Gastroesophageal sphincter (tissue), 3 donors: ENCODE results near the gene NDUFA9.

Experiments used
- POLR2A ChIP-seq, 2 donors: fragments of 450-650 bp; IDR thresholded peaks; one replicate each; pipeline ENCODE4 v1.6.1; 2017; ENCODE audit warnings: antibody characterized with exemption in 2 of 2, mild to moderate bottlenecking in 2 of 2, moderate library complexity in 1 of 2
- TF ChIP-seq, protein P1 (sequence below), 4 experiments: fragments of 200-600 bp in 2 of 4; fragments of 450-650 bp in 2 of 4; sonication (generic) in 1 of 4; IDR thresholded peaks; one replicate each; pipeline ENCODE4 v1.5.1; 2017 to 2019; ENCODE audit warnings: antibody characterized with exemption in 4 of 4, mild to moderate bottlenecking in 2 of 4, moderate library complexity in 2 of 4

DNA sequence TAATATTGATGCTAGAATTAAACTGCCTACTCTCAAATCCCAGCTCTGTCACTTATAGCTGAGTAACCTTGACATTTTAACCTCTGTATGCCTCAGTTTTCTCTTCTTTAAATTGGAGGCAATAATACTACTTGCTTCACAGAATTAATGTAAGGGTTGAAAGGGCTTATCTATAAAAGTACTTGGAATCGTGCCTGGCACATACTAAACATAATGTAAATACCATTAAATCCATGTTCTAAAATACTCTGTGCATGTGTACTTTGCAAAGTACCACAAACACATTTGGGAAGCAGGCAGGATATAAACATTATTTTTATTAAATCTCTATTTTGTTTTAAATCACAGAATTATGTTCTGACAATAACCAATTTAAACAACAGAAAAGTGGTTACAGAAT, 45.0 kb upstream of the NDUFA9 start:
- TF ChIP-seq, protein P1, sequence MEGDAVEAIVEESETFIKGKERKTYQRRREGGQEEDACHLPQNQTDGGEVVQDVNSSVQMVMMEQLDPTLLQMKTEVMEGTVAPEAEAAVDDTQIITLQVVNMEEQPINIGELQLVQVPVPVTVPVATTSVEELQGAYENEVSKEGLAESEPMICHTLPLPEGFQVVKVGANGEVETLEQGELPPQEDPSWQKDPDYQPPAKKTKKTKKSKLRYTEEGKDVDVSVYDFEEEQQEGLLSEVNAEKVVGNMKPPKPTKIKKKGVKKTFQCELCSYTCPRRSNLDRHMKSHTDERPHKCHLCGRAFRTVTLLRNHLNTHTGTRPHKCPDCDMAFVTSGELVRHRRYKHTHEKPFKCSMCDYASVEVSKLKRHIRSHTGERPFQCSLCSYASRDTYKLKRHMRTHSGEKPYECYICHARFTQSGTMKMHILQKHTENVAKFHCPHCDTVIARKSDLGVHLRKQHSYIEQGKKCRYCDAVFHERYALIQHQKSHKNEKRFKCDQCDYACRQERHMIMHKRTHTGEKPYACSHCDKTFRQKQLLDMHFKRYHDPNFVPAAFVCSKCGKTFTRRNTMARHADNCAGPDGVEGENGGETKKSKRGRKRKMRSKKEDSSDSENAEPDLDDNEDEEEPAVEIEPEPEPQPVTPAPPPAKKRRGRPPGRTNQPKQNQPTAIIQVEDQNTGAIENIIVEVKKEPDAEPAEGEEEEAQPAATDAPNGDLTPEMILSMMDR (IDR thresholded peaks at IDR 0.05): no peak
- TF ChIP-seq POLR2A (IDR thresholded peaks at IDR 0.05): no peak
